ENCODE data around the gene SYVN1.
A peak's percentile ranks its signal among the peaks of the same experiment; 100 is the strongest.
"Not testable (repeated sequence)": the region's sequence is repeated elsewhere in the genome, so short reads cannot be mapped to it uniquely, and the experiment has no call there.

SYVN1 gene

GRCh38 chr11:65127473-65128181 is 6.7 kb downstream of the SYVN1 start:
- DNase-seq (ENCODE audit: low spot score): no peak

DNA sequence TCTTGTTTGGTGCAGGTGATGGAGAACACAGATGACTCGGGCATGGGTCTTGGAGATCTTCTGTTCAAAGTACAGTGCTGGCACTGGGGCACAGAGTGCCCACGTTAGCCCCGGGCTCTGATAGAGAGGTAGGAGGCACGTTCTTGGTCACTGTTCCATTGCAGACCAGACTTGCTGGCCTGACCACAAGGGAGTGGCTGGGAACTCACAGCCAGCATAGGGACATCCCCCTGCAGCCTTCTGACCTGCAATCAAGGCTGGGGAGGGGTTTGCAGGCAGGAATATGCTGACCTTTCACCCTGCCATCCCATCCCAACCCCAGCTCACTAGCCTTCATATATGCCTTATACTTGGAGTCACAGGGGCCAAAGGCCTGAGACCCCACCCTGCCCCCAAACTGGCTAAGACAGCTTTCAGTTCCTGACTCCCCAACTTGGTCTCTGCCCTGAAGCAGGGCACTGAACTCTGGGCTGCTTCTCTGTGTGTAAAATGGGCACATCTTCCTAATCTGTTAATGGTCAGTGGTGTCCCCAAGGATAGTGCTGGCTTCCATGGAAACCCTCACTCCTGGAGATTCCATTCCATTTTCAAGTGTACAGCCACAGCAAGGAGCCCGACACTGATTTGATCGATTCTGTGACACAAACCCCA is 7.6 kb downstream of the SYVN1 start:
- no peak for DNase-seq (ENCODE audit: low spot score)

DNA sequence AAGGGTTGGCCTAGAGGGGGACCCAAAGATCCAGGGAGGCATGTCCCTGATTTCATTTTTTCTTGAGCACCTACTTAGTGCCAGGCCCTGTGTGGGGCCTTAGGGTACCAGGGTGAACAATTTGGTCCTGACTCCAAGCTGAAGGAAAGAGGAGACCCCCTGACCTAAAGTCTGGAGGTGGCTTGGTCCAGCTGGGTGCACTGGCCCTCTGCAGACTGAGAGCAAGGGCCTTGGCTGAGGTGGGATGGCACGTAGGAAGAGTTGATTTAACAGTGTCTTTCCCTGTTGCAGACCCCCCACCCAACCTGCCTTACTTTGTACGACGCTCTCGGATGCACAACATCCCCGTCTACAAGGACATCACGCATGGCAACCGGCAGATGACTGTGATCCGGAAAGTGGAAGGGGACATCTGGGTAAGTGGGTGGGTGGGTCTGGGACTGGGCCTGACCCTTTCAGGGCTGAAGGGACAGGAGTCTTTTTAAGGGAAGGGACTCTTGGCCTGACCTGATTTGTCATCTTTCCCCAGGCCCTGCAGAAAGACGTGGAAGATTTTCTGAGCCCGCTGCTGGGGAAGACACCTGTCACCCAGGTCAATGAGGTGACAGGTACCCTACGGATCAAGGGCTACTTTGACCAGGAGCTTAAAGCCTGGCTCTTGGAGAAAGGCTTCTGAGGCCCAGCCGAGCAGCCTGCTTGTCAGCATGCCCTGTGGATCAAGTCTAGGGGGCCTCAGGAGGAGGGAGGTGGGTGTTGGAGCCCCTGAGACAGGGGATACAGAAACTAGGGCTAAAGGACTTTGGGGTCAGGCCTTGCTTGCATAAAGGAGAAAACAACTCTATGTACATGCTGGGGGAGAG is 8.9 kb downstream of the SYVN1 start:
- no peak for DNase-seq (ENCODE audit: low spot score)

- DNase-seq (ENCODE audit: low spot score): no peak
Observed at GRCh38 chr11:65124480-65125196, 9.7 kb downstream of the SYVN1 start.

DNA sequence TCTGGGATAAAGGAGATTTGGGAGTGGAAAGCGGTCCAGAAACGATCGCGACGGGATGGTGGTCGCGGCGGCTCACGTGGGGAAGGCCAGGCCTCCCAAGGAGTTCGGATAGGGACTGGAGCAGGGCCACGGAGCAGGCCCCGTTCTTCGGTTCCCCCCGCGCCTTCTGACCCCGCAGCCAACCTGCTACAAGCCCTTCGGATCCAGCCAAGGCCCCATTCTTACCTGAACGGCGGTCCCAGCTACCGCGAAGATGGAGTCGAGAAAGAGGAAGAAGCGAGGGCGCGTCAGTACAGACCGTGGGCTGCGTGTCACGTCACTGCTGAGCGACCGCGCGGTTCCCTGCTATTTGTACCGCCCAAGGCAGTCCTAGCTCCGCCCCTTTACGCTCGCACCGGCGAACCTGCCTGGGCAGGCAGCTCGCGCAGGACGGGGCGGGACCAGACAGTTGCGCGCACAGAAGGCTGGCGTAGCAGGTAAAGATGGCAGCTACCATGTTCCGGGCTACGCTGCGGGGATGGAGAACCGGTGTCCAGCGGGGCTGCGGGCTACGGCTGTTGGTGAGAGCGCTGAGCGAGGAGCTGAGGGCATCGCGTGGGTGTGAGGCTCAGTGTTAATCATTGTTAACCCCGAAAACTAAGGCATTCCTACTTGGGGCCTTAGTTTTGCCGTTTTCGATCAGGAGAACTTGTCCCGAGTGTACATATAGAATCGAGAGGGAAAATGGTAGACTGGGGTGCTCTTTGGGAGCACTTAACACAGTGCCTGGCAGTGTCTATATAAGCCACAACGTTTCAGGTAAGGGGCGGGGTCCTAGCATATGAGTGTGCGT is 12.2 kb downstream of the SYVN1 start, which contains the start of the genes FAU and MRPL49:
Gene FAU, minus strand, starts transcription at position 270 of the 832 bp plus-strand sequence. CDS start 321 bp downstream, outside the sequence.
Gene MRPL49, plus strand, starts transcription at position 457 of the 832 bp plus-strand sequence. Its CDS starts 26 bp downstream, at position 483.
- peak; percentile 99 for DNase-seq (ENCODE audit: low spot score)

DNA sequence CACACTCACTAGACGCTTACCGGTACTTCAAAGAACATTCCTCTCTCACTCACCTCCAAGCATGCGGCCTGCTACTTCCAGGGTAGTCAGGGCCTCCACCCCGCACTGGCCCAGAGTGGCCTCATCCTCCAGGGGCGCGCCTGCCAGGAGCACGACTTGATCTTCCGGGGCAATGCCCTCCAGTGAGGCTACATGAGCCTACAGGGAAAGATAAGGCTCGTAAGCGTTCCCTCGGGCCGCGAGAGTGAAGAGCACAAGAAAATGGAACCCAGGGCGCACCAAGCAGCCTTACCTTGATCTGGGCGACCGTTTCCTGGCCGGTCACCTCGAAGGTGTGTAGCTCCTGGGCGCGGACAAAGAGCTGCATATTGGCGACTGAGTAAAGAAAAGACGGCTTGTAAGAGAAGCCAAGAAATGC is 12.9 kb downstream of the SYVN1 start:
- DNase-seq (ENCODE audit: low spot score): no peak

DNA sequence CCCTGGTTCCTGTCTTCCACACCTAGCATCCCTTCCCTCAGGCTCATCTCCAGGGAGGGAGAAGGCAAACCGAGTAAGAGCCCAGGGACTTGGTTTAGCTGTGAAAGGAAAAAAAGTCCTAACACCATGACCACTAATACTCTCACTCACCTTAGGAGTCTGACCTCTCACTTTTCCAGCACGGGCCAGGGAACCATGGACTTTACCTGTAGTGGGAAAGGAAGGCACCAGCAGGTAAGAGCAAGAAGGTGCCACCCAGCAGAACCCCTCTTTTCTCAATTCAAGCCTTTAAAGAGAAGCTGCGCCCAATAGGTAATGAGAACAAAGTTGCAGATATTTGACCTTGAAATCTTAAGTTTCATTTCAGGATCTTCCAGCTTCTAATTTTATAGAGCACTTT is 13.5 kb downstream of the SYVN1 start:
- no peak for DNase-seq (ENCODE audit: low spot score)

DNA sequence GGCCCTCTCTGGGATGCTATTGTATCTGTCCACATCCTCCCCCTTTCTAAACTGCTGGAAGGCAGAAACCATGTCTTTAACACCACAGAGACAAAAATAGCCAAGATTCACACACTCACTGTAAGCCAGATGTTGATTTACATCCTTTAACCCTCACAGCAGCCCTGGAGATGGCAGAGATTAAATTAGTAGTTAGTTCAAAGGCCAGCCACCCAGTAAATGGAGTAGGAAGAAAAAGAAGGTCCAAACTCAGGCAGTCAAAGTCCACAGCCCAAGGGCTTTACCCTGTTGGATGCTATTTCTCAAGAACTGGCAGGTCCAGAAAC is 14.7 kb downstream of the SYVN1 start:
- DNase-seq (ENCODE audit: low spot score): no peak

DNA sequence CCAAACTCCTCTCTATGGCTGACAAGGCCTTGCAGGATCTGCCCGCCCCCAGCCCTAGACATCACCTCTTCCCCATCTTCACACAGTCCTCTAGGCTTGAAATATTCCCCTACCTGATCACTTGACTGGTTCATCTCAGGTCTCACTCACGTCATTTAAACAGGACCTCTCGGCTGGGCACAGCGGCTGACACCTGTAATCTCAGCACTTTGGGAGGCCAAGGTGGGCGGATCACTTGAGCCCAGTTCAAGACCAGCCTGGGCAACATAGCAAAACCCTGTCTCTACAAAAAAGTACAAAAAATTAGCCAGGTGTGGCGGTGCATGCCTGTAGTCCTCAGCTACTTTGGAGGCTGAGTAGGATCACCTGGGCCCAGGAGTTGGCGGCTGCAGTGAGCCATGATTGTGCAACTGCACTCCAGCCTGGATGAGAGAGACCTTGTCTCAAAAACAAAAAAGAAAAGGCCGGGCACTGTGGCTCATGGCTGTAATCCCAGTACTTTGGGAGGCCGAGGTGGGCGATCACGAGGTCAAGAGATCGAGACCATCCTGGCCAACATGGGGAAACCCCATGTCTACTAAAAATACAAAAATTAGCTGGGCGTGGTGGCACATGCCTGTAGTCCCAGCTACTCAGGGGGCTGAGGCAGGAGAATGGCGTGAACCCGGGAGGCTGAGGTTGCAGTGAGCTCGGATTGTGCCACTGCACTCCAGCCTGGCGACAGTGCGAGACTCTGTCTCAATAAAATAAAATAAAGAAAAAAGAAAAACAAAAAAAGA is 15.2 kb downstream of the SYVN1 start:
- DNase-seq (ENCODE audit: low spot score): not testable (repeated sequence)

DNA sequence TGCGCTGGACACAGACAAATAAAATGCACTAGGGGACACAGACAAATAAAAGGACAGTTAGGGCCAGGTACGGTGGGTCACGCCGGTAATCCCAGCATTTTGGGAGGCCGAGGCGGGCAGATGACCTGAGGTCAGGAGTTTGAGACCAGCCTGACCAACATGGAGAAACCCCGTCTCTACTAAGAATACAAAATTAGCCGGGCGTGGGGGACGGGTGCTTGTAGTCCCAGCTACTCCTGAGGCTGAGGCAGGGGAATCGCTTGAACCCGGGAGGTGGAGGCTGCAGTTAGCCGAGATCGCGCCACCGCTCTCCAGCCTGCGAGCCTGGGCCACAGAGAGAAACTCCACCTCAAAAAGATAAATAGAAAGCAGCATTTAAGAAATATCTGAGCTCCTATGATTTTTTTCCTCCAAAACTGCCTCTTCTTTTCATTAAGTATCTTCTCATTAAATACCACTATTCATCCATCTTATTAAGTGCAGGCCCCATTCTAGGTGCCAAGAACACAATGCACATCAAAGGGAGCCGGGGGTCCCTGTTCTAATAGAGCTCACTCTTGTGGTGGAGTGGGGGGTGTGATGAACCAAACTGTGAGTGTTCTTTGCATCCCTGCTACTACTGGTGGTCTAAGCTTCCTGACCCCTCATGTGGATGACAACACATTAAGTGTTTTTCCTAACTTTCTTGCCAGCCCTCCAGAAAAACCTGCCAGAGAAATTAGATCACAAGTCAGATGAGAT is 16.1 kb downstream of the SYVN1 start:
- DNase-seq (ENCODE audit: low spot score): no peak

DNA sequence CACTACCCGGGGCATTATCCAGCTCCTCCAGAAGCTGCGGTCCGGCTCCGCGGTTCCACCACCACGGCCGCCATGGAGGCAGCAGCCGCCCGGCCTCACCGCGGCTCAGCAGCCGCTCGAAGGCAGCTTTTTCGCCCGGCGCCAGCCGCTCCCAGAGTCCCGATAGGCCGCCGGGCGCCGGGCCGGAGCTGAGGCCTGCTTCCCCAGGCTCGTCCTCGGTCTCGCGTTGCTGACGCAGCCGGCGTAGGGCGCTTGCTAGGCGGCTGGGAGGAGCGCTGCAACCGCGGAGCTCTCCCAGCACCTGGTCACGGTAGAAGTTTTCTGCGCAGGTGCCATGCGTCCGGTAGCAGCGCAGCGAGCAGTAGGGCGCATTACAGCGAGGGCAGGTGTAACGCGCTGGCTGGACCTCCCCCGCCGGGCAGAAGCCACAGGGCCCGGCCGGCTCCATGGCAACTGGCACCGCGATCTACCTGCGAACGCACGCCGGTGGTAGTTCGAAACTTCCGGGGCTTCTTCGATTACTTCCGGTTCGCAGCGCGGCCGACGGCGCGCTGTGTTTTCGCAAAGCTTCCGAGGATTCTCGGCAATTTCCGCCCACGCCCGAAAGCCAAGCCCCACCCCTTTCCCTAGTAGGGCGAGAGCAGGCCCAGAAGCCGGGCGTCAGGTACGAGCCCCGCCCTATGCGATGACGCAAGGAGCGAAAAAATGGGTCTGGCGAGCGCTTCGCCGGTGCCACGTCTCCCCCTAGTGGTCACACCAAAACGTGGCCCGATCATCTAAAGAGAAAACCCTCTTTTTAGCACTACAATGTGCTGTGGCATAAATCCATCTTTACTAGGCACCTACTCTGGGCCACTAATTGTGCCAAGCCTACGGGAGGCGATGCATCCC is 16.9 kb downstream of the SYVN1 start, which contains the start of gene ZNHIT2:
Gene ZNHIT2, minus strand, starts transcription at position 496 of the 891 bp plus-strand sequence. Its CDS starts 48 bp downstream, at position 448.
- peak; percentile 100 for DNase-seq (ENCODE audit: low spot score)

- peak; percentile 74 for DNase-seq (ENCODE audit: low spot score)
Observed at GRCh38 chr11:65116370-65117205, 17.7 kb downstream of the SYVN1 start.

DNA sequence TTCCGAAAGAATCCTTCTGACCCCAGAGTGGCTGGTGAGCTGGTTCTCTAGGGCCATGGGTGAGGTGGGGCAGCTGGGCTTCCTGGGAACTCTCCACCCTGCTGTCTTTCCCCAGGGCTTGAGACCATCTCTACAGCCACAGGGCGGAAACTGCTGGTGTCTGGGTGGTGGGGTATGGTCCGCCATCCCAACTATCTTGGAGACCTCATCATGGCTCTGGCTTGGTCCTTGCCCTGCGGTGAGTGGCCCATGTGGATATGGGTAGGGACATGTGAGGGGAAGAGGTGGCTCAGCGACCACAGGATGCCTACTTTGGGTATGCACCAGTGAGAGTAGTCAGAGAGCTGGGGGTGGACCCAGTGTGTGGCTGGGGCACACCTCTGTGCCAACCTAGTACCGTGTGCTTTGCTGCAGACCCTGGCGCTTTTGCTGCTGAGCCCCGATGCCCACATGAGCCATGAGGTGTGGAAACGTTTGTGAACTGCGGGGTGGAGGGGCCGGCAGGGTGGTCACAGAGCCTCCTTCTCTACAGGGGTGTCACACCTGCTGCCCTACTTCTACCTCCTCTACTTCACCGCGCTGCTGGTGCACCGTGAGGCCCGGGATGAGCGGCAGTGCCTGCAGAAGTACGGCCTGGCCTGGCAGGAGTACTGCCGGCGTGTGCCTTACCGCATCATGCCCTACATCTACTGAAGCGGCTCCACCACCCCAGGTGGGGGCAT is 18.8 kb downstream of the SYVN1 start:
- DNase-seq (ENCODE audit: low spot score): no peak

- no peak for DNase-seq (ENCODE audit: low spot score)
Observed at GRCh38 chr11:65114538-65115171, 19.7 kb downstream of the SYVN1 start.

DNA sequence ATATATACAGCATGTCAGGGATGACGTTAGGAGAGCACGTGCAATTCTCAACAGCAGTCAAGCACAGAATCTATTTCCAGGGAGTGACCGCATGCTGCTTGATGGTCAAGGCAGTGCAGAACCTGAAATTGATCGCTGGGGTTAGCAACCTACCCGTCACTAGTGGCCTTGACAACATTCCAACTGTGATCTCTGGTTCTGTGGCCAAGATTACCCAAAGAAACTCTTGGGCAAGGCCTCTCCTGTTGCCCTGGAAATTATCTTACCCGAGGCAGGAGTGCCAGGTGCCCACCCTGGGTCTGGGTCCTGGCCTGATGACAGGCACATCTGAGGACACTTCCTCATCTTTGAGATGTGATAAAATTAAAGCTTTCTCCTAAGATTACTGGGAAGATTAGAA is 20.5 kb downstream of the SYVN1 start:
- no peak for DNase-seq (ENCODE audit: low spot score)

GRCh38 chr11:65113361-65113756 is 21.0 kb downstream of the SYVN1 start:
- no peak for DNase-seq (ENCODE audit: low spot score)
